Lower leg skin (tissue), 3 donors: Measurements from ENCODE around the gene KCNN3.

Experiments used
- POLR2A ChIP-seq, 2 donors: fragments of 450-650 bp; IDR thresholded peaks; one replicate each; pipeline ENCODE4 v1.6.1; 2016 to 2017; ENCODE audit warnings: antibody characterized with exemption in 2 of 2, mild to moderate bottlenecking in 1 of 2, moderate library complexity in 1 of 2
- TF ChIP-seq, protein P1 (sequence below), 3 donors: fragments of 450-650 bp; IDR thresholded peaks; one replicate each; pipeline ENCODE4 v1.5.1; 2016; ENCODE audit warnings: antibody characterized with exemption in 3 of 3, mild to moderate bottlenecking in 3 of 3, moderate library complexity in 2 of 3

GRCh38 chr1:154856544-154856943 is 13.5 kb downstream of the KCNN3 start:
- TF ChIP-seq, protein P1, sequence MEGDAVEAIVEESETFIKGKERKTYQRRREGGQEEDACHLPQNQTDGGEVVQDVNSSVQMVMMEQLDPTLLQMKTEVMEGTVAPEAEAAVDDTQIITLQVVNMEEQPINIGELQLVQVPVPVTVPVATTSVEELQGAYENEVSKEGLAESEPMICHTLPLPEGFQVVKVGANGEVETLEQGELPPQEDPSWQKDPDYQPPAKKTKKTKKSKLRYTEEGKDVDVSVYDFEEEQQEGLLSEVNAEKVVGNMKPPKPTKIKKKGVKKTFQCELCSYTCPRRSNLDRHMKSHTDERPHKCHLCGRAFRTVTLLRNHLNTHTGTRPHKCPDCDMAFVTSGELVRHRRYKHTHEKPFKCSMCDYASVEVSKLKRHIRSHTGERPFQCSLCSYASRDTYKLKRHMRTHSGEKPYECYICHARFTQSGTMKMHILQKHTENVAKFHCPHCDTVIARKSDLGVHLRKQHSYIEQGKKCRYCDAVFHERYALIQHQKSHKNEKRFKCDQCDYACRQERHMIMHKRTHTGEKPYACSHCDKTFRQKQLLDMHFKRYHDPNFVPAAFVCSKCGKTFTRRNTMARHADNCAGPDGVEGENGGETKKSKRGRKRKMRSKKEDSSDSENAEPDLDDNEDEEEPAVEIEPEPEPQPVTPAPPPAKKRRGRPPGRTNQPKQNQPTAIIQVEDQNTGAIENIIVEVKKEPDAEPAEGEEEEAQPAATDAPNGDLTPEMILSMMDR (IDR thresholded peaks at IDR 0.05), result no peak
- no peak for TF ChIP-seq POLR2A (IDR thresholded peaks at IDR 0.05)
